NT2/D1 (cell line): ENCODE results near the gene CLMP.

Experiments
- SUZ12 ChIP-seq: IDR thresholded peaks from 2 replicates; pipeline ENCODE4 v1.6.1; 2011; ENCODE audit not compliant: insufficient read length, insufficient read depth; ENCODE audit errors: extremely low read depth
- YY1 ChIP-seq: IDR thresholded peaks from 2 replicates; pipeline ENCODE4 v1.6.1; 2011; ENCODE audit not compliant: insufficient read length, insufficient read depth

DNA sequence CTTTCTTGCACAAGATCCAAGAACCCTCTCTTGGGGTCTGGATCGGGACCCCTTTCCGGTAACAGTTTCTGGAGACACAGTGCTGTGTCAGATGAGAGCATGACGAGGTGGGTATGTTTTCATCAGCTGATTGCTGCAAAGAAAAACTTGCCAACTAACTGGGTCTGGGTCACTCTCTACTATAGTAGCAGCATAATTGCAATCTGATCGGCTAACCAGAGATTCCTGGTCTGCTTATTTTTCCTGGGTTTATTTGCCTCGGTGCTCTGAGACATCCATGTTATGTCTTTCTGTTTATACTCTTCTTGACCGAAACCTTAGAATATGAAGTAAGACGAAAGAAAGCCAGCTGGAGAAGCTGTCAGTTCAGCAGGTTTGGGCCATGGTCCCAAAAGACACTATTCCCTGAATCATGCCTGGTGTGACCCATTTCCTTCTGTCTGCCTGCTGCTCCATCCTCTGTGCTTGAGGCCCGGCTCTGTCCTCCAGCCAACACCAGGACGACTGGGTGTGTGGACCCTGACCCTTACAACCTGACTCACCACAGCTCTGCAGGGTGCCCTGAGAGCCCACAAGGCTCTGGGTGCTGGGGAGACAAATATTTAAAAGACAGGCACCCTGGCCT is 24.1 kb upstream of the CLMP start:
- TF ChIP-seq SUZ12: no peak
- TF ChIP-seq YY1: no peak
